GM18517 (cell line): Measurements from ENCODE around the gene ANKRD44.

Source experiments
- ATAC-seq: cut with Tn5 transposase; IDR thresholded peaks from one replicate; pipeline ENCODE4 v1.9.1; 2021; ENCODE audit warnings: mild to moderate bottlenecking, moderate library complexity; ENCODE audit not compliant: unreplicated experiment

Gene ANKRD44

GRCh38 chr2:196967775-196968174 is 342.8 kb downstream of the ANKRD44 start:
- ATAC-seq: no peak

DNA sequence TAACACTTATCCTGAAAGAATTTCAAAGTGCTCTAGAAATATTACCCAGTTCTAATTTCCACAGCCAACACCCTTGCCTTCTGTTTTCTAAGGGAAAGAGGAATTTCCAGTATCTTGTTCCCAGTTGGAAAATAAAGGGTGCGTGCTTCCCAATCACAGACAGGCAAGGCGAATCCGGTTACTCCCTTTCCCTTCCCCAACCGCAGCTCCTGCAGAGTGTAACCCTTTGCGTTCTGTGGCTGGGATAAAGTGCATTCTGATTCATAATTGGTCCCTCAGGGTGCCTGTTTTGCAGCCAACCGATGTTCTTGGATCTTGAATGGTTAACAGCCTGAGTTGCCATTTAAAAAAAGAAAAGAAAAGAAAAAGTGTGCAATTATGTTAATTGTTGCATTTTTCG is 343.5 kb downstream of the ANKRD44 start:
- ATAC-seq: no peak

DNA sequence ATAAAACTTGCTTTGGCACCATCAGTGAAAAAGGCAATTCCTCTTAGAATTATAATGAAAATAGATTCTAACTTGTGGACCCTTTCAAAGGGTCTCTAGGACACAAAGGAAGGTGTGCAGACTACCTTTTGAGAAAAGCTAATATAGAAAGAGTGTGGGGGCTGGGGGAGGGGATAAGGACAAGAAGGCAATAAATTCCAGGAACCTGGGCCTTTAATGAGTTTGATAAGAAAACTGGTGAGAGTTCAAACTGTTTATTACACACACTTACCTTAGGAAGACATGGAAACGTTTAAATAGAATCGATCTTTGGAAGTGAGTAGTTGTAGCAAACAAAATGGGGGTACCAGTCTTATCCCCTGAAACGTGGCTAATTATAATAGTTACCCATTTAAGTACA is 344.5 kb downstream of the ANKRD44 start:
- ATAC-seq: no peak

GRCh38 chr2:196965651-196966050 is 344.9 kb downstream of the ANKRD44 start:
- no peak for ATAC-seq

- no peak for ATAC-seq
These were observed 346.6 kb downstream of the ANKRD44 start for GRCh38 chr2:196963961-196964360.

- no peak for ATAC-seq
These were observed 347.5 kb downstream of the ANKRD44 start for GRCh38 chr2:196963043-196963442.

DNA sequence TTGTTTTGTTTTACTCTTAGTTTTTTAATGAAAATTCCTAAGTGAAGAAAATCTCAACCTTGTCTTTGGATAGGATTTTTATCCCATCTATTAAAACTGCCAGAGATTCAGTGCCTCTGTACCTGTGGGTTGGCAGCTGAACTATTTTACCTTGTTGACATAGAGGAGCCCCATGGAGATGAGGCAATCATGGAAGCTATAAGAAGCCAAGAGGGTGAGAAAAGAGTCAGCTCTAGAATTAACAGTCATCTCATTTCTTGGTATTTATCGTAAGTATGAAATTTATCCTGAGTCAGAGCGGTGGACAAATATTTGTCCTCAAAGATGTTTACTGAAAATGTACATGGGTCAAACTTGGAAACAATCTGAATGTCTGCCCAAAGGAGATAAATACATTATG is 348.3 kb downstream of the ANKRD44 start:
- no peak for ATAC-seq

DNA sequence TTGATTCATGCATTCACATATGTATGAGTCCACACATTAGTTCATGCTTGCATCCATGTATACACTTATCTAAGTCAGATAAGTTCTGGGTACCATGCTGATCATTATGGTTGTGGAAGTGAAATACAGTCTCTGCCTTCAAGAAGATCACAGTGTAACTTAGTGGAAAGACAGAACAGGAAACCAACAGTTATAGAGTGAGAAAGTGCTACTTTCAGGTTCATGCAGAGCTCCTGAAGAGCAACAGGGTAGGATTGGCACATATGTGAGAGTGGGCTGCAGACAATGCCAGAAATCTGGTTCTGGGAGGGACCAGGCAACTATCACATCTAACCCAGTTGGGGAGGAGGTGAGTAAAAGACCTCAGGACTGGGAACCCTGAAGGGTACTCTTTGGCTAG is 348.7 kb downstream of the ANKRD44 start:
- ATAC-seq: peak; percentile 93

- no peak for ATAC-seq
These were observed 350.7 kb downstream of the ANKRD44 start for GRCh38 chr2:196959734-196960338.

DNA sequence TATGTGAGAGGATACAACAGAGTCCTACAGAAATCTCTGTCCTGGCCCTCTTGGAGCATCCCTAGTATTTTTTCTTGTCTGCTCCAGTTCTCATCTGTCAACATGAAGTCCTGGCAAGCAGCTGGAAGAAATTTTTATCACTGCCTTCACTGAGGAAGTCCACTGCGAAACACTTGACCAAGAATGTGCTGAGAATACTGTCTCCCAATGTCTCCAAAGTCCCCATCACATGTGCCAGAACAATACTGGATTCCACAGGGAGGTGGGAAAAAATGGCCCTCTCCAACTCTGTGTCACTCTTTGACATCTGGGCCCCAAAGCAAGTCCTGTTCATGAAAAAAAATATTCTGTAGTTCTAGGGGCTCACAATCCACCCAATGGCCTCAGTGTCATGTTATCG is 351.3 kb downstream of the ANKRD44 start:
- no peak for ATAC-seq

DNA sequence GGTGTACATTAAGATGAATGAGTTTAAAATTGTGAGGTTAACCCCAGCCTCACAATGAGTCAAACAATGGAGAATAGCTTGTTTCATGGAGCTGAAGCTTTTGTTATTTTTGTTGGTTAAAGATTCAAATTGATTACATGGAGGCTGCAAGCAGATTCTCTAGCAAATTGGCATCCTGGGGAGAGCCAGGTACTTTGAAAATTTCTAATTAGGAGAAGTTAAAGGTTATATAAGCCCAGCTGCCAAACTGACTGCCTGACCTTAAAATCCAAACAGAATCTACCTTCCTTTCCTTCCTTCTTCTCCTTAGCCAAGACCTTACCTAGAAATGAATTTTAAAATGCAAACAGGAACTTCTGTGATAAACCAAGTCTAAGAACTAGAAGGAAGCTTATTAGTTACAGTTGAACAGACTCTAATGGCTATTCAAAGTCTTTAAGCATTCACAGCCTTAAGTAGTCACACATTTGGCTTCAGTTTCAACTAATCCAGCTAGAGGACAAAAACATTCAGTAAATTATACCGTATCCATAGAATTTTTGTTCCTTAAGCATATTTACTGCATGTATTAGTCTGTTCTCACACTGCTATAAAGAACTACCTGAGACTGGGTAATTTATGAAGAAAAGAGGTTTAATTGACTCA is 352.6 kb downstream of the ANKRD44 start:
- no peak for ATAC-seq

- ATAC-seq: no peak
These were observed 353.1 kb downstream of the ANKRD44 start for GRCh38 chr2:196957442-196957841.

DNA sequence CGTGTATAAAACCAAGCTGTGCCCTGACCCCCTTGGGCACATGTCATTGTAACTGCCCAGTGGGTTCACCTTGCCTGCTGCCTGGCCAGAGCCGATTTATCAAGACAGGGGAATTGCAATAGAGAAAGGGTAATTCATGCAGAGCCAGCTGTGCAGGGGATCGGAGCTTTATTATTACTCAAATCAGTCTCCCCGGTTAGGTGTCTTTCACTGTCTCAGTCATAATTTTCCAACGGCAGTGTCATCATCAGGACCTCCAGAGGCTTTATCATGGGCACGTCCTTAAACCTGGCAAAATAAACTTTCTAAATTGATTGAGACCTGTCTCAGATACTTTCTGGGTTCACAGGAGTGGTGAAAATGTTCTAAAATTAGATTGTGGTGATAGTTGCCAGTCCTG is 354.5 kb downstream of the ANKRD44 start:
- no peak for ATAC-seq

GRCh38 chr2:196955036-196955435 is 355.5 kb downstream of the ANKRD44 start:
- no peak for ATAC-seq

GRCh38 chr2:196954001-196954400 is 356.6 kb downstream of the ANKRD44 start:
- no peak for ATAC-seq

DNA sequence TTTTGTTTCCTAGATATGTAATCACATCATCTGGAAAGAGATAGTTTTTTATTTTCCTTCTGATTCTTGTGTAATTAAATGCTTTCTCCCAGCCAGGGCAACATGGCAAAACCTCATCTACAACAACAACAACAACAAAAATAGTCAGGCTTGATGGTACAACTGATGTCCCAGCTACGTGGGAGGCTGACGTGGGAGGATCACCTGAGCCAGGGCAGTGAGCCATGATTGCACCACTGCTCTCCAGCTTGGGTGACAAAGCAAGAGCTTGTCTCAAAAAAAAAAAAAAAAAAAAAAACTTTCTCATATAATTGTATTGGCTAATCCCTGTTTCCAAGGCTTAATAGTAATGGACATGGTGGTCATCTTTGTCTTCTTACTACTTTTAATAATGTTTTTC is 357.6 kb downstream of the ANKRD44 start:
- no peak for ATAC-seq

DNA sequence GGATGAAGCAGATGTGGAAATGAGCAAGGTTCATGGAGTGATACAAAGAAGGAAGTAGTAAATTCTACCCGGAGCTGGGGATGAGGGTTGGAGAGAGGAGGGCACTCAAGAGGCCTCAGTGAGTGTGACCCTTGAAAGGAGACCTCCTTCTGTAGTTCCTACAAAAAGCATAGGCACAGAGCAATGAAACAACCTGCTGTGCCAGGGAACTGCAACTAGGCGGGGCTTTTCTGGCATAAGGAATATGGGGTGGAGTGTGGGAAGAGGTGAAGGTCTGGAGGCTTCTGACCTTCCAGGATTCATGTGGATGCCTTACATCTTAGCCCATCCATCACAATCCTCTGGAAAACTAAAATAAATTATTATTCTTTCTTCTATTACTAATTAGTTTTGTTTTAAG is 358.6 kb downstream of the ANKRD44 start:
- ATAC-seq: no peak

DNA sequence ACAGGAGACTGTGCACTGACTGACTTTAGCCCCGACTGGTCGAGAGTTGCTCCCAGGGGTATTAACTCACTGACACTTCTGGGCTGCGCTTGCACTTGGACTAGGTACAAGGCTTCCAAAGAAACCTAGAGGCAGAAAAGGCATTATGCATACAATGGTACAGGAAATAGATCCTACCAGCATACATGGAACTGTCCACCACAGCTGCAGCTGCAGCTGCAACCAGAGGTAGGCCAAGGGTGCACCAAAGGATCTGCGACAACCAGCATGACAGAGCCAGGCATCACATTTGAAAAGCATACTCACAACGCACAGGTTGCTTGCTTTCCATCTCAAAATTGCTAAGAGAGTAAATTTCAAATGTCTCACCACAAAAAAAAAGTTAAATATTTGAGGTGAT is 361.5 kb downstream of the ANKRD44 start:
- no peak for ATAC-seq

DNA sequence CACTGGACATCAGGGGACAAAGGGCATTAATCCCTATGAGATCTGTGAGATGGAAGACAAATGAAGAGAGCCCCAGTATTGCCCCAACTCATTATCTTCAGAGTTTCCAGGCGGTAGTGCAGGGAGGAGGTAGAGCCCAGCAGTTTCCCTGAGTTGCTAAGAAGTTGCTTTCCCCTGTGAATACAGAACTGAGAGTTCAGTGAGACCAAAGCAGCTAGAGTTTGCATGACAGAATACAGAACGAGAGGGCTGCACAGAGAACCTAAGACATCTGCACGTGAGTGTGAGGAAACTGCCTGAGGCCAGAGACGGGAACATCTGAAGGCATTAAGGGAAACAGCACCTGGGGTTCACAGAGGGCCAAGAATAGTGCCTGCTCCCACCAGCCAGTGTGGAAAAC is 366.0 kb downstream of the ANKRD44 start:
- ATAC-seq: no peak

- no peak for ATAC-seq
These were observed 369.0 kb downstream of the ANKRD44 start for GRCh38 chr2:196941398-196942078.

GRCh38 chr2:196939371-196939770 is 371.2 kb downstream of the ANKRD44 start:
- no peak for ATAC-seq
